Measurements from ENCODE around the gene CDK5. TPM values are rescaled to one million over a fixed set of nuclear protein-coding genes. Genes with fewer than 3 reads are reported as not detected.

Gene CDK5
- total and polyA plus RNA-seq, 2 of the 13 experiments (the other 11 are each of a cell fraction or from before 2014, with no cell fraction given), result 16.4 to 21.3 TPM

- TF ChIP-seq, protein P1, sequence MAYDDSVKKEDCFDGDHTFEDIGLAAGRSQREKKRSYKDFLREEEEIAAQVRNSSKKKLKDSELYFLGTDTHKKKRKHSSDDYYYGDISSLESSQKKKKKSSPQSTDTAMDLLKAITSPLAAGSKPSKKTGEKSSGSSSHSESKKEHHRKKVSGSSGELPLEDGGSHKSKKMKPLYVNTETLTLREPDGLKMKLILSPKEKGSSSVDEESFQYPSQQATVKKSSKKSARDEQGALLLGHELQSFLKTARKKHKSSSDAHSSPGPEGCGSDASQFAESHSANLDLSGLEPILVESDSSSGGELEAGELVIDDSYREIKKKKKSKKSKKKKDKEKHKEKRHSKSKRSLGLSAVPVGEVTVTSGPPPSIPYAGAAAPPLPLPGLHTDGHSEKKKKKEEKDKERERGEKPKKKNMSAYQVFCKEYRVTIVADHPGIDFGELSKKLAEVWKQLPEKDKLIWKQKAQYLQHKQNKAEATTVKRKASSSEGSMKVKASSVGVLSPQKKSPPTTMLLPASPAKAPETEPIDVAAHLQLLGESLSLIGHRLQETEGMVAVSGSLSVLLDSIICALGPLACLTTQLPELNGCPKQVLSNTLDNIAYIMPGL (CRISPR knock-in tag; IDR thresholded peaks at IDR 0.05; ENCODE audit: borderline replicate concordance in 1 of 2, low read depth in 1 of 2), result peak in 1 of 2 experiments; percentile 65; a peak in 1 of 4 replicates
- TF ChIP-seq, protein P2, sequence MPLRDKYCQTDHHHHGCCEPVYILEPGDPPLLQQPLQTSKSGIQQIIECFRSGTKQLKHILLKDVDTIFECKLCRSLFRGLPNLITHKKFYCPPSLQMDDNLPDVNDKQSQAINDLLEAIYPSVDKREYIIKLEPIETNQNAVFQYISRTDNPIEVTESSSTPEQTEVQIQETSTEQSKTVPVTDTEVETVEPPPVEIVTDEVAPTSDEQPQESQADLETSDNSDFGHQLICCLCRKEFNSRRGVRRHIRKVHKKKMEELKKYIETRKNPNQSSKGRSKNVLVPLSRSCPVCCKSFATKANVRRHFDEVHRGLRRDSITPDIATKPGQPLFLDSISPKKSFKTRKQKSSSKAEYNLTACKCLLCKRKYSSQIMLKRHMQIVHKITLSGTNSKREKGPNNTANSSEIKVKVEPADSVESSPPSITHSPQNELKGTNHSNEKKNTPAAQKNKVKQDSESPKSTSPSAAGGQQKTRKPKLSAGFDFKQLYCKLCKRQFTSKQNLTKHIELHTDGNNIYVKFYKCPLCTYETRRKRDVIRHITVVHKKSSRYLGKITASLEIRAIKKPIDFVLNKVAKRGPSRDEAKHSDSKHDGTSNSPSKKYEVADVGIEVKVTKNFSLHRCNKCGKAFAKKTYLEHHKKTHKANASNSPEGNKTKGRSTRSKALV (CRISPR knock-in tag; IDR thresholded peaks at IDR 0.05), result no peak
- TF ChIP-seq IRF2 (CRISPR knock-in tag; IDR thresholded peaks at IDR 0.05), result peak; percentile 96
- peak; percentile 71 for TF ChIP-seq ZFP90 (CRISPR knock-in tag; IDR thresholded peaks at IDR 0.05; ENCODE audit: borderline replicate concordance)
- no peak for TF ChIP-seq ZNF562 (CRISPR knock-in tag; IDR thresholded peaks at IDR 0.05; ENCODE audit: borderline replicate concordance)
- TF ChIP-seq TFDP1 (CRISPR knock-in tag; IDR thresholded peaks at IDR 0.05; ENCODE audit: borderline replicate concordance), result peak; percentile 44; the same call in 1 of the 2 replicates
- TF ChIP-seq MAF1 (CRISPR knock-in tag; IDR thresholded peaks at IDR 0.05; ENCODE audit: borderline replicate concordance), result peak; percentile 73; the same call in 1 of the 2 replicates
- peak; percentile 92 for TF ChIP-seq HOXA5 (CRISPR knock-in tag; IDR thresholded peaks at IDR 0.05)
- no peak for TF ChIP-seq CREBL2 (CRISPR knock-in tag; IDR thresholded peaks at IDR 0.05; ENCODE audit: borderline replicate concordance)
- TF ChIP-seq ZSCAN12 (CRISPR knock-in tag; IDR thresholded peaks at IDR 0.05), result no peak
- no peak for TF ChIP-seq ZNF839 (CRISPR knock-in tag; IDR thresholded peaks at IDR 0.05; ENCODE audit: borderline replicate concordance)
- TF ChIP-seq DR1 (CRISPR knock-in tag; IDR thresholded peaks at IDR 0.05), result peak; percentile 78; the same call in 1 of the 2 replicates
- no peak for TF ChIP-seq GPN1 (CRISPR knock-in tag; IDR thresholded peaks at IDR 0.05; ENCODE audit: borderline replicate concordance)
- TF ChIP-seq ZSCAN9 (CRISPR knock-in tag; IDR thresholded peaks at IDR 0.05; ENCODE audit: borderline replicate concordance), result 0 out of 2 replicates have a peak, but pooled peaks have one; percentile 13
- TF ChIP-seq ZNF710 (CRISPR knock-in tag; IDR thresholded peaks at IDR 0.05; ENCODE audit: borderline replicate concordance), result no peak
- TF ChIP-seq ZNF816 (CRISPR knock-in tag; IDR thresholded peaks at IDR 0.05; ENCODE audit: borderline replicate concordance), result no peak
- 0 out of 2 replicates have a peak, but pooled peaks have one; percentile 49 for TF ChIP-seq SPEN (CRISPR knock-in tag; IDR thresholded peaks at IDR 0.05; ENCODE audit: low read depth)
- TF ChIP-seq FOXJ3 (CRISPR knock-in tag; IDR thresholded peaks at IDR 0.05; ENCODE audit: borderline replicate concordance), result peak; percentile 75; the same call in 1 of the 2 replicates
- peak; percentile 56 for TF ChIP-seq ASH2L (IDR thresholded peaks at IDR 0.05; ENCODE audit: insufficient read length, low read depth, low read length)
- TF ChIP-seq ZFP41 (CRISPR knock-in tag; IDR thresholded peaks at IDR 0.05; ENCODE audit: borderline replicate concordance), result 0 out of 2 replicates have a peak, but pooled peaks have one; percentile 21
- no peak for TF ChIP-seq CENPX (CRISPR knock-in tag; IDR thresholded peaks at IDR 0.05)
Measured at GRCh38 chr7:151057989-151058780, 488 bp upstream of the CDK5 start (continued).

Measured in HepG2 (cell line).